ENCODE results near the gene TBC1D16. TPM values are rescaled to one million over a fixed set of nuclear protein-coding genes. Genes with fewer than 3 reads are reported as not detected.

The TBC1D16 gene
- total RNA-seq, 1 donor from 2014 or later = 197 TPM

GRCh38 chr17:79980246-79981043 lies 55.2 kb downstream of the TBC1D16 start:
- no peak overlapping the region for H3K4me3 Mint-ChIP-seq (ENCODE audit: unreplicated experiment)
- peaks cover 23% of the 10 kb centered on the region for H3K4me1 Mint-ChIP-seq (ENCODE audit: low read depth, unreplicated experiment)
- peaks cover 11% of the 10 kb centered on the region for H3K27me3 Mint-ChIP-seq (ENCODE audit: unreplicated experiment)
- H3K36me3 Mint-ChIP-seq (ENCODE audit: unreplicated experiment) = no peaks in the 10 kb centered on the region
- no peak for TF ChIP-seq CTCF (IDR thresholded peaks at IDR 0.05; ENCODE audit: partially characterized antibody, unreplicated experiment)
- no peak for DNase-seq
- no peak overlapping the region for H3K27ac Mint-ChIP-seq (ENCODE audit: unreplicated experiment)
- peaks cover 10% of the 10 kb centered on the region for H3K9me3 Mint-ChIP-seq (ENCODE audit: unreplicated experiment)

- H3K4me3 Mint-ChIP-seq (ENCODE audit: unreplicated experiment) = no peak overlapping the region
- H3K4me1 Mint-ChIP-seq (ENCODE audit: low read depth, unreplicated experiment) = peaks cover 23% of the 10 kb centered on the region
- H3K27ac Mint-ChIP-seq (ENCODE audit: unreplicated experiment) = no peak overlapping the region
- peaks cover 12% of the 10 kb centered on the region for H3K9me3 Mint-ChIP-seq (ENCODE audit: unreplicated experiment)
- no peak for DNase-seq
- no peaks in the 10 kb centered on the region for H3K36me3 Mint-ChIP-seq (ENCODE audit: unreplicated experiment)
- no peak for TF ChIP-seq CTCF (IDR thresholded peaks at IDR 0.05; ENCODE audit: partially characterized antibody, unreplicated experiment)
- H3K27me3 Mint-ChIP-seq (ENCODE audit: unreplicated experiment) = peaks cover 12% of the 10 kb centered on the region
Measured at GRCh38 chr17:79979816-79980215, 55.9 kb downstream of the TBC1D16 start.

- no peak overlapping the region for H3K27ac Mint-ChIP-seq (ENCODE audit: unreplicated experiment)
Measured at GRCh38 chr17:79979221-79979741, 56.4 kb downstream of the TBC1D16 start.

GRCh38 chr17:79978548-79978855 lies 57.2 kb downstream of the TBC1D16 start:
- H3K36me3 Mint-ChIP-seq (ENCODE audit: unreplicated experiment) = no peaks in the 10 kb centered on the region
- peaks cover 25% of the 10 kb centered on the region for H3K4me1 Mint-ChIP-seq (ENCODE audit: low read depth, unreplicated experiment)
- no peak overlapping the region for H3K27ac Mint-ChIP-seq (ENCODE audit: unreplicated experiment)

More at GRCh38 chr17:79979221-79979741, 56.4 kb downstream of the TBC1D16 start:
- no peak for DNase-seq
- H3K27me3 Mint-ChIP-seq (ENCODE audit: unreplicated experiment) = peaks cover 14% of the 10 kb centered on the region
- no peak overlapping the region for H3K4me3 Mint-ChIP-seq (ENCODE audit: unreplicated experiment)
- H3K4me1 Mint-ChIP-seq (ENCODE audit: low read depth, unreplicated experiment) = peaks cover 23% of the 10 kb centered on the region
- H3K9me3 Mint-ChIP-seq (ENCODE audit: unreplicated experiment) = peaks cover 12% of the 10 kb centered on the region
- TF ChIP-seq CTCF (IDR thresholded peaks at IDR 0.05; ENCODE audit: partially characterized antibody, unreplicated experiment) = no peak
- H3K36me3 Mint-ChIP-seq (ENCODE audit: unreplicated experiment) = no peaks in the 10 kb centered on the region

More at GRCh38 chr17:79978548-79978855, 57.2 kb downstream of the TBC1D16 start:
- no peak for DNase-seq
- Mint-ChIP-seq H3K4me3 (ENCODE audit: unreplicated experiment) (no peak overlapping the region), H3K9me3 (ENCODE audit: unreplicated experiment) (peaks cover 12% of the 10 kb centered on the region), H3K27me3 (ENCODE audit: unreplicated experiment) (peaks cover 14% of the 10 kb centered on the region)
- TF ChIP-seq CTCF (IDR thresholded peaks at IDR 0.05; ENCODE audit: partially characterized antibody, unreplicated experiment) = no peak

Measured in glutamatergic neuron (in vitro differentiated cells).